Ramos (cell line): ENCODE data around the gene RPL27.

Experiments
- in situ Hi-C: fragments of 300-500 bp; cut with MboI; formaldehyde crosslinking; loops from one replicate; pipeline ENCODE4 v1.14.3; 2022; ENCODE audit warnings: low sequenced_read_pairs; ENCODE audit not compliant: unreplicated experiment

Gene RPL27

GRCh38 chr17:43034894-43035293 is 36.7 kb downstream of the RPL27 start:
- in situ Hi-C loops = no loop called here

- in situ Hi-C loops = no loop called here
These were observed 41.4 kb downstream of the RPL27 start for GRCh38 chr17:43039646-43040045.

GRCh38 chr17:43040655-43041054 is 42.4 kb downstream of the RPL27 start:
- in situ Hi-C loops = no loop called here

GRCh38 chr17:43042025-43042628 is 43.9 kb downstream of the RPL27 start:
- in situ Hi-C loops = no loop called here

GRCh38 chr17:43043307-43043706 is 45.1 kb downstream of the RPL27 start:
- in situ Hi-C loops = no loop called here

GRCh38 chr17:43044024-43044423 is 45.8 kb downstream of the RPL27 start:
- in situ Hi-C loops = no loop called here

GRCh38 chr17:43051969-43052368 is 53.8 kb downstream of the RPL27 start:
- in situ Hi-C loops = no loop called here
